ENCODE measurements around the gene TBC1D20.

DNA sequence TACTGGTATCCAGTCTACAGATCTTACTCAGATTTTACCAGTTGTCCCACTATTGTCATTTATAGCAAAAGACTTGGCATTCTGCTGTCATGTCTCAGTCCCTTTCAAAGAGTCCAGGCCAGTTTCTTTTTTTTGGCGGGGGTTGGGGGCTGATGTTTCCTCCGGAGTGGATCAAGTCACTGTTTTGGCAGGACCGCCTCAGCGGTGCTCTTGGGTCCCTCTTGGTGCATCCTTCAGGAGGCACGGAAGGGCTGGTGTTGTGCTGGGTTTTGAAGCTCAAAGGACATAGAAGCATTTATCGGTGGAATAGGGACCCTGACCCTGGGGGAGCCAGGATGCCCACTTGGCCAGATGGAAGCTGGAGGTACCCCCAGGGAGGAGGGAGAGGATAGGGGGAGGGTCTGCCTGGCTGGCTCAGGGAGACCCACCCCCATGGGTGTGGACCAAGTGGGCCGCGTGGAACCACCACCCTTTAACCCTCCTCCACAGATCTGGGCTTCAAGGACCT, 43.4 kb downstream of the TBC1D20 start:
- TF ChIP-seq, protein P1, sequence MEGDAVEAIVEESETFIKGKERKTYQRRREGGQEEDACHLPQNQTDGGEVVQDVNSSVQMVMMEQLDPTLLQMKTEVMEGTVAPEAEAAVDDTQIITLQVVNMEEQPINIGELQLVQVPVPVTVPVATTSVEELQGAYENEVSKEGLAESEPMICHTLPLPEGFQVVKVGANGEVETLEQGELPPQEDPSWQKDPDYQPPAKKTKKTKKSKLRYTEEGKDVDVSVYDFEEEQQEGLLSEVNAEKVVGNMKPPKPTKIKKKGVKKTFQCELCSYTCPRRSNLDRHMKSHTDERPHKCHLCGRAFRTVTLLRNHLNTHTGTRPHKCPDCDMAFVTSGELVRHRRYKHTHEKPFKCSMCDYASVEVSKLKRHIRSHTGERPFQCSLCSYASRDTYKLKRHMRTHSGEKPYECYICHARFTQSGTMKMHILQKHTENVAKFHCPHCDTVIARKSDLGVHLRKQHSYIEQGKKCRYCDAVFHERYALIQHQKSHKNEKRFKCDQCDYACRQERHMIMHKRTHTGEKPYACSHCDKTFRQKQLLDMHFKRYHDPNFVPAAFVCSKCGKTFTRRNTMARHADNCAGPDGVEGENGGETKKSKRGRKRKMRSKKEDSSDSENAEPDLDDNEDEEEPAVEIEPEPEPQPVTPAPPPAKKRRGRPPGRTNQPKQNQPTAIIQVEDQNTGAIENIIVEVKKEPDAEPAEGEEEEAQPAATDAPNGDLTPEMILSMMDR (IDR thresholded peaks at IDR 0.05; ENCODE audit: extremely low read depth in 1 of 2, insufficient read depth in 1 of 2, low read depth in 1 of 2, low read length in 2 of 2) = no peak
- TF ChIP-seq POLR2A (IDR thresholded peaks at IDR 0.05; ENCODE audit: low read depth, low read length) (no peak), EZH2 (IDR thresholded peaks at IDR 0.05; ENCODE audit: borderline replicate concordance, low read depth, low read length, severe bottlenecking) (no peak)
